IMR-90 (cell line): Measurements from ENCODE around the gene OSMR. TPM values are rescaled to one million over a fixed set of nuclear protein-coding genes. Genes with fewer than 3 reads are reported as not detected.

Experiments used
- ATAC-seq: fragments of 200-7000 bp; cut with Tn5 transposase; 2 replicates; pipeline ENCODE4 v1.9.1; 2020; ENCODE audit warnings: low read depth, mild to moderate bottlenecking, moderate library complexity
- BruUV-seq: library from RNA; stranded (reverse); fragments of 400-500 nt; replicated peaks from 2 replicates; lab custom pipeline; 2021; lab: Mats Ljungman, UMichigan
- CTCF ChIA-PET: fragments of 300-600 bp; formaldehyde crosslinking; extraction: SDS; loops from one replicate; lab custom pipeline; 2021; ENCODE audit warnings: antibody characterized with exemption; lab: Yijun Ruan, JAX
- POLR2A ChIA-PET: fragments of 300-600 bp; sonication (Branson Sonifier 250); formaldehyde crosslinking; loops from one replicate; lab custom pipeline; 2022; ENCODE audit warnings: antibody characterized with exemption; ENCODE audit not compliant: unreplicated experiment; lab: Charles Lee
- DNase-seq: peaks from one replicate; pipeline ENCODE4 v3.0.0; 2013
- H2AFZ ChIP-seq: replicated peaks from 2 replicates; pipeline ENCODE3; 2013; ENCODE audit warnings: low read length, mild to moderate bottlenecking; ENCODE audit not compliant: poor library complexity
- H2AK5ac ChIP-seq: 2 replicates; pipeline ENCODE4 v1.6.1; 2013; ENCODE audit warnings: low read depth, low read length, inconsistent platforms
- H2AK9ac ChIP-seq: replicated peaks from 2 replicates; pipeline ENCODE3; 2013; ENCODE audit warnings: mild to moderate bottlenecking, low read depth, low read length, moderate library complexity; ENCODE audit not compliant: poor library complexity
- H2BK120ac ChIP-seq: 2 replicates; pipeline ENCODE4 v1.6.1; 2013; ENCODE audit warnings: low read depth, low read length, inconsistent platforms
- H2BK15ac ChIP-seq: 3 replicates; pipeline ENCODE4 v1.6.1; 2013; ENCODE audit warnings: low read depth, low read length, inconsistent platforms
- H2BK20ac ChIP-seq: 2 replicates; pipeline ENCODE4 v1.6.1; 2013; ENCODE audit warnings: low read depth, mild to moderate bottlenecking, inconsistent platforms, low read length, moderate library complexity
- H2BK5ac ChIP-seq: 2 replicates; pipeline ENCODE4 v1.6.1; 2013; ENCODE audit warnings: mild to moderate bottlenecking, low read depth, low read length, inconsistent platforms; ENCODE audit not compliant: poor library complexity, severe bottlenecking
- H3K14ac ChIP-seq: replicated peaks from 2 replicates; pipeline ENCODE4 v1.6.1; 2013; ENCODE audit warnings: low read depth, low read length, inconsistent platforms
- H3K18ac ChIP-seq: 2 replicates; pipeline ENCODE4 v1.6.1; 2013; ENCODE audit warnings: low read depth, low read length, control low read depth
- H3K23ac ChIP-seq: 2 replicates; pipeline ENCODE4 v1.6.1; 2013; ENCODE audit warnings: low read depth, low read length, inconsistent platforms
- H3K27ac ChIP-seq: 2 replicates; pipeline ENCODE4 v1.5.1; 2013; ENCODE audit warnings: mild to moderate bottlenecking, control low read depth, low read length; ENCODE audit not compliant: insufficient read depth
- H3K27me3 ChIP-seq: 2 replicates; pipeline ENCODE4 v1.6.1; 2013; ENCODE audit warnings: low read length; ENCODE audit not compliant: control insufficient read depth, insufficient read depth
- H3K36me3 ChIP-seq: 2 replicates; pipeline ENCODE4 v1.6.1; 2013; ENCODE audit warnings: low read length, mixed read lengths; ENCODE audit not compliant: control insufficient read depth, insufficient read depth
- H3K4ac ChIP-seq: 2 replicates; pipeline ENCODE4 v1.6.1; 2013; ENCODE audit warnings: low read depth, low read length, inconsistent platforms
- H3K4me1 ChIP-seq: 2 replicates; pipeline ENCODE4 v1.6.1; 2013; ENCODE audit warnings: low read length, mixed read lengths; ENCODE audit not compliant: control insufficient read depth, insufficient read depth
- H3K4me2 ChIP-seq: 2 replicates; pipeline ENCODE4 v1.6.1; 2013; ENCODE audit warnings: low read depth, mild to moderate bottlenecking, control low read depth, low read length, moderate library complexity
- H3K4me3 ChIP-seq: 2 replicates; pipeline ENCODE4 v1.5.1; 2013; ENCODE audit warnings: low read depth, mild to moderate bottlenecking, control low read depth, low read length, moderate library complexity; ENCODE audit not compliant: insufficient read depth
- H3K56ac ChIP-seq: 2 replicates; pipeline ENCODE4 v1.6.1; 2013; ENCODE audit warnings: low read length, inconsistent platforms; ENCODE audit not compliant: insufficient read depth; ENCODE audit errors: extremely low read depth
- H3K79me1 ChIP-seq, 2 experiments: 2 replicates each; pipeline ENCODE4 v1.6.1; 2013; ENCODE audit warnings: low read length in 2 of 2, inconsistent platforms in 1 of 2, low read depth in 1 of 2
- H3K9ac ChIP-seq: 2 replicates; pipeline ENCODE4 v1.6.1; 2013; ENCODE audit warnings: low read depth, low read length, control low read depth
- H3K9me1 ChIP-seq: 2 replicates; pipeline ENCODE4 v1.6.1; 2013; ENCODE audit warnings: low read length, inconsistent platforms; ENCODE audit not compliant: insufficient read depth
- H3K9me3 ChIP-seq: 2 replicates; pipeline ENCODE4 v1.6.1; 2013; ENCODE audit warnings: low read length; ENCODE audit not compliant: control insufficient read depth, insufficient read depth
- H4K20me1 ChIP-seq: 2 replicates; pipeline ENCODE4 v1.6.1; 2013; ENCODE audit warnings: low read length, inconsistent platforms; ENCODE audit not compliant: insufficient read depth
- H4K5ac ChIP-seq: 2 replicates; pipeline ENCODE4 v1.6.1; 2013; ENCODE audit warnings: mild to moderate bottlenecking, low read depth, low read length, control low read depth
- H4K8ac ChIP-seq, 2 experiments: 2 replicates each; pipeline ENCODE4 v1.6.1; 2013; ENCODE audit warnings: low read depth in 2 of 2, low read length in 2 of 2, control low read depth in 1 of 2, inconsistent platforms in 1 of 2
- H4K91ac ChIP-seq: 2 replicates; pipeline ENCODE4 v1.6.1; 2013; ENCODE audit warnings: low read depth, low read length, inconsistent platforms; ENCODE audit not compliant: insufficient read depth
- MAZ ChIP-seq: IDR thresholded peaks from 2 replicates; pipeline ENCODE4 v1.6.1; 2012; ENCODE audit warnings: low read depth, mild to moderate bottlenecking, low read length, improper control_type of control experiment, moderate library complexity, borderline replicate concordance
- WGBS, 2 experiments: methylation state at CpG; one replicate each; pipeline versions ENCODE4 v1.1.5 to v1.1.7; 2013; ENCODE audit warnings: missing lambda C conversion rate in 2 of 2; ENCODE audit not compliant: insufficient read length in 1 of 2; ENCODE audit errors: extremely low coverage in 2 of 2; 5-methylcytosine and 5-hydroxymethylcytosine counted together
- dilution Hi-C: fragments of 300-500 bp; cut with HindIII; formaldehyde crosslinking; loops from one replicate; pipeline ENCODE4 v1.14.3; 2018; ENCODE audit warnings: low sequenced_read_pairs; ENCODE audit not compliant: unreplicated experiment
- in situ Hi-C: fragments of 300-500 bp; cut with MboI; formaldehyde crosslinking; loops from 3 replicates; pipeline ENCODE4 v1.14.3; 2019; ENCODE audit warnings: low sequenced_read_pairs, inconsistent platforms, mixed read lengths
- intact Hi-C: fragments of 100-400 bp; cut with micrococcal nuclease; formaldehyde crosslinking; loops from 2 replicates; pipeline ENCODE4 v1.10.0; 2022
- polyA plus RNA-seq, 3 experiments: library from polyadenylated mRNA; depleted of rRNA; stranded (reverse); fragments of >200 nt; gene quantifications; 2 replicates each; pipeline ENCODE4 v1.2.3, GENCODE V29; 2012; ENCODE audit warnings: low replicate concordance in 1 of 3
- total RNA-seq: library from RNA; depleted of rRNA; stranded (reverse); fragments of >200 nt; gene quantifications from 2 replicates; pipeline ENCODE4 v1.2.3, GENCODE V29; 2012

OSMR gene
- total and polyA plus RNA-seq, 2 of the 4 experiments (the other 2 are of a cell fraction) = 41.6 to 48.7 TPM

DNA sequence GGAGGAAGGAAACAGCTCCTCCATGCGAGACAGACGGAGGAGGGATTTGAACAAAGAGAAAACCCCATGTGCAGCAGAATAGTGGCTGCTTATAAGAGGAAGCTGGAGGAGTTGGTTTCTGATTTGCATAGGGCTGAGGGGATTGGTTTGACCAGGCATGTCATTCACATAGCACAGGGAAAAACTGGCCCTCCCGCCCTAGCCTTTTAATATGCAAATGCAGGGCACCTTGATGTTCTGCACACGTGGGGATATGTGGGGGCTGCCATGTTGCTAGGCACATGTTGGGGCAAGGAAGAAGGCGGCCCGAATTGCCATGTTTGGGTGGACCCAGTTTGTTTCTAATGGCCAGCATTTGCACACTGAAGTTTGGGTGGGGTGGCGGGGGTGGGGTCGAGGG, 42.2 kb downstream of the OSMR start:
- intact Hi-C loops = no loop called here

More for the DNA sequence above, 42.2 kb downstream of the OSMR start:
- CTCF ChIA-PET = no interaction called here
- dilution Hi-C loops = no loop called here
- ATAC-seq = no peak
- Histone ChIP-seq H2BK120ac (no peak overlapping the region), H4K20me1 (peaks cover 10% of the 10 kb centered on the region; the same call in 1 of the 2 replicates), H3K4me1 (no peaks in the 10 kb centered on the region), H4K8ac (no peak overlapping the region), H3K27me3 (no peaks in the 10 kb centered on the region), H3K79me1 (peaks cover 10 to 34% of the 10 kb centered on the region in 2 experiments), H3K9me3 (no peaks in the 10 kb centered on the region), H2AK9ac (no peak overlapping the region), H4K5ac (no peak overlapping the region), H2BK20ac (no peak overlapping the region), H3K18ac (no peak overlapping the region), H2BK15ac (no peak overlapping the region), H2AK5ac (no peak overlapping the region), H2BK5ac (no peak overlapping the region), H3K9me1 (peaks cover 16% of the 10 kb centered on the region), H3K23ac (no peak overlapping the region), H3K4me2 (no peak overlapping the region), H3K36me3 (peaks cover 60% of the 10 kb centered on the region), H3K56ac (no peak overlapping the region), H3K9ac (no peak overlapping the region), H3K27ac (no peak overlapping the region), H3K4ac (no peak overlapping the region), H2AFZ (no peak overlapping the region), H3K14ac (no peak overlapping the region), H4K91ac (no peak overlapping the region), H3K4me3 (no peak overlapping the region)
- in situ Hi-C loops = no loop called here
- no TSS peak for BruUV-seq
- DNase-seq = no peak
- no peak for TF ChIP-seq MAZ
- POLR2A ChIA-PET = no interaction called here
- WGBS, 2 experiments = 100% methylated on average over 2 of the region's 8 CpGs; no CpG with 5 or more reads in 1 of the 2 experiments
